Smooth muscle cell (in vitro differentiated cells): ENCODE data around the gene GDI1. TPM values are rescaled to one million over a fixed set of nuclear protein-coding genes. Genes with fewer than 3 reads are reported as not detected.

Source experiments
- DNase-seq: peaks from one replicate; lab custom pipeline; 2025; ENCODE audit not compliant: unreplicated experiment; lab: John Stamatoyannopoulos, UW
- H2AFZ ChIP-seq: fragments of 200-600 bp; sonication (generic); 2 replicates; pipeline ENCODE4 v1.6.0; 2016; ENCODE audit warnings: antibody characterized with exemption, low read depth, mild to moderate bottlenecking
- H3F3A ChIP-seq: fragments of 200-600 bp; sonication (generic); 2 replicates; pipeline ENCODE4 v1.6.0; 2017; ENCODE audit warnings: antibody characterized with exemption, low read depth
- H3K27ac ChIP-seq: fragments of 200-600 bp; sonication (generic); 2 replicates; pipeline ENCODE4 v1.5.1; 2016; ENCODE audit warnings: low read depth, mild to moderate bottlenecking
- H3K27me3 ChIP-seq: fragments of 200-600 bp; sonication (generic); 2 replicates; pipeline ENCODE4 v1.6.1; 2016; ENCODE audit warnings: low read depth, mild to moderate bottlenecking
- H3K36me3 ChIP-seq: fragments of 200-600 bp; sonication (generic); 2 replicates; pipeline ENCODE4 v1.5.1; 2016; ENCODE audit warnings: low read depth
- H3K4me1 ChIP-seq: fragments of 200-600 bp; sonication (generic); 2 replicates; pipeline ENCODE4 v1.5.1; 2016; ENCODE audit warnings: low read depth
- H3K4me2 ChIP-seq: fragments of 200-600 bp; sonication (generic); 2 replicates; pipeline ENCODE4 v1.6.0; 2016; ENCODE audit warnings: mild to moderate bottlenecking
- H3K4me3 ChIP-seq: fragments of 200-600 bp; sonication (generic); 2 replicates; pipeline ENCODE4 v1.5.1; 2016; ENCODE audit warnings: mild to moderate bottlenecking
- H3K79me2 ChIP-seq: fragments of 200-600 bp; sonication (generic); 2 replicates; pipeline ENCODE4 v1.6.0; 2016; ENCODE audit warnings: low read depth, mild to moderate bottlenecking
- H3K9ac ChIP-seq: fragments of 200-600 bp; sonication (generic); 2 replicates; pipeline ENCODE4 v1.6.0; 2016; ENCODE audit warnings: low read depth
- H3K9me3 ChIP-seq: fragments of 200-600 bp; sonication (generic); replicated peaks from 2 replicates; pipeline ENCODE4 v1.5.1; 2016; ENCODE audit warnings: low read depth
- H4K20me1 ChIP-seq: fragments of 200-600 bp; sonication (generic); 2 replicates; pipeline ENCODE4 v1.6.0; 2016; ENCODE audit warnings: low read depth
- CTCF ChIP-seq: fragments of 200-600 bp; sonication (generic); IDR thresholded peaks from 2 replicates; pipeline ENCODE4 v1.5.1; 2017; ENCODE audit warnings: borderline replicate concordance, mild to moderate bottlenecking, antibody characterized with exemption; ENCODE audit not compliant: insufficient read depth, poor library complexity, severe bottlenecking
- WGBS: methylation state at CpG from one replicate; pipeline ENCODE4 v1.1.7; 2016; ENCODE audit warnings: low lambda C conversion rate; 5-methylcytosine and 5-hydroxymethylcytosine counted together
- polyA plus RNA-seq: library from polyadenylated mRNA; unstranded; fragments of >200 nt; fragmentation: Nextera tagmentation; extraction: Ambion mirVana; gene quantifications from 2 replicates; pipeline ENCODE4 v1.2.1, GENCODE V29; 2016
- total RNA-seq: library from RNA; depleted of rRNA; stranded (reverse); fragments of >200 nt; gene quantifications from 2 replicates; pipeline ENCODE4 v1.2.3, GENCODE V29; 2014

Gene GDI1
- total and polyA plus RNA-seq, 2 experiments from 2014 or later = 98.8 to 143 TPM

GRCh38 chrX:154412468-154412867, 24.5 kb upstream of the GDI1 start:
- no peaks in the 10 kb centered on the region for H3F3A ChIP-seq
- H3K36me3 ChIP-seq = no peaks in the 10 kb centered on the region
- H3K79me2 ChIP-seq = peaks cover 11% of the 10 kb centered on the region
- no peak overlapping the region for H3K9ac ChIP-seq
- no peaks in the 10 kb centered on the region for H3K27me3 ChIP-seq
- peak overlapping the region; percentile 85 for H3K4me2 ChIP-seq
- no peaks in the 10 kb centered on the region for H3K9me3 ChIP-seq
- H2AFZ ChIP-seq = no peak overlapping the region
- no peak overlapping the region for H3K27ac ChIP-seq
- no peak overlapping the region for H3K4me3 ChIP-seq
- WGBS = 74% methylated on average over 4 of the region's 4 CpGs
- H3K4me1 ChIP-seq = no peaks in the 10 kb centered on the region
- no peak for DNase-seq
- no peak for TF ChIP-seq CTCF
- no peaks in the 10 kb centered on the region for H4K20me1 ChIP-seq

- no peaks in the 10 kb centered on the region for H3K36me3 ChIP-seq
- no peak overlapping the region for H3K27ac ChIP-seq
- no peak for TF ChIP-seq CTCF
- no peak overlapping the region for H2AFZ ChIP-seq
- H3K79me2 ChIP-seq = peaks cover 5% of the 10 kb centered on the region
- H3K9me3 ChIP-seq = no peaks in the 10 kb centered on the region
- no peak overlapping the region for H3K4me3 ChIP-seq
- no peak overlapping the region for H3K9ac ChIP-seq
- 76% methylated on average over 6 of the region's 8 CpGs for WGBS
- no peaks in the 10 kb centered on the region for H3K27me3 ChIP-seq
- no peak overlapping the region for H3K4me2 ChIP-seq
- H3F3A ChIP-seq = no peaks in the 10 kb centered on the region
- H3K4me1 ChIP-seq = no peaks in the 10 kb centered on the region
- no peak for DNase-seq
- no peaks in the 10 kb centered on the region for H4K20me1 ChIP-seq
These were observed 23.8 kb upstream of the GDI1 start for GRCh38 chrX:154413142-154413541.

- H2AFZ ChIP-seq = no peak overlapping the region
- no peak for DNase-seq
- no peak for TF ChIP-seq CTCF
- H3F3A ChIP-seq = no peaks in the 10 kb centered on the region
- no peak overlapping the region for H3K4me3 ChIP-seq
- H3K27ac ChIP-seq = no peak overlapping the region
- no peaks in the 10 kb centered on the region for H3K27me3 ChIP-seq
- no peak overlapping the region for H3K4me2 ChIP-seq
- H3K9me3 ChIP-seq = no peaks in the 10 kb centered on the region
- H3K4me1 ChIP-seq = no peaks in the 10 kb centered on the region
- no peaks in the 10 kb centered on the region for H3K36me3 ChIP-seq
- H4K20me1 ChIP-seq = no peaks in the 10 kb centered on the region
- H3K79me2 ChIP-seq = no peaks in the 10 kb centered on the region
- no peak overlapping the region for H3K9ac ChIP-seq
- WGBS = 66% methylated on average over 7 of the region's 7 CpGs
These were observed 19.8 kb upstream of the GDI1 start for GRCh38 chrX:154417157-154417556.

- no peak overlapping the region for H2AFZ ChIP-seq
- no peaks in the 10 kb centered on the region for H3K36me3 ChIP-seq
- no peaks in the 10 kb centered on the region for H4K20me1 ChIP-seq
- no peaks in the 10 kb centered on the region for H3K4me1 ChIP-seq
- DNase-seq = no peak
- 92% methylated on average over 8 of the region's 8 CpGs for WGBS
- no peaks in the 10 kb centered on the region for H3K79me2 ChIP-seq
- no peak overlapping the region for H3K4me2 ChIP-seq
- no peak for TF ChIP-seq CTCF
- H3F3A ChIP-seq = no peaks in the 10 kb centered on the region
- H3K9ac ChIP-seq = no peak overlapping the region
- H3K9me3 ChIP-seq = no peaks in the 10 kb centered on the region
- no peak overlapping the region for H3K4me3 ChIP-seq
- no peaks in the 10 kb centered on the region for H3K27me3 ChIP-seq
- H3K27ac ChIP-seq = no peak overlapping the region
These were observed 17.8 kb upstream of the GDI1 start for GRCh38 chrX:154419189-154419588.
